Right cardiac atrium (tissue), 5 donors: ENCODE data around the gene BEST3. TPM values are rescaled to one million over a fixed set of nuclear protein-coding genes. Genes with fewer than 3 reads are reported as not detected.
"Not testable (repeated sequence)": the region's sequence is repeated elsewhere in the genome, so short reads cannot be mapped to it uniquely, and the experiment has no call there.

Source experiments
- ATAC-seq, 2 donors: fragments of 200-7000 bp; cut with Tn5 transposase; one replicate each; pipeline versions ENCODE4 v1.8.0 to v1.9.1; 2020; ENCODE audit warnings: moderate library complexity in 2 of 2, mild to moderate bottlenecking in 1 of 2
- DNase-seq, 3 donors: peaks; one replicate each; pipeline ENCODE4 v3.0.0-alpha.2; 2020
- H3K27ac ChIP-seq: one replicate; pipeline ENCODE4 v1.5.1; 2013; ENCODE audit warnings: mild to moderate bottlenecking, low read length, control low read depth, moderate library complexity
- H3K27me3 ChIP-seq: one replicate; pipeline ENCODE4 v1.6.1; 2013; ENCODE audit not compliant: control insufficient read depth, insufficient read depth
- H3K4me1 ChIP-seq: one replicate; pipeline ENCODE4 v1.6.1; 2013; ENCODE audit warnings: low read length; ENCODE audit not compliant: control insufficient read depth, insufficient read depth
- H3K4me3 ChIP-seq: one replicate; pipeline ENCODE4 v1.5.1; 2013; ENCODE audit warnings: low read length, control low read depth
- H3K9me3 ChIP-seq: one replicate; pipeline ENCODE4 v1.6.1; 2013; ENCODE audit warnings: low read length; ENCODE audit not compliant: control insufficient read depth
- WGBS: extraction: QIAGEN DNeasy Blood & Tissue Kit; methylation state at CpG from one replicate; pipeline ENCODE4 v1.1.7; 2013; 5-methylcytosine and 5-hydroxymethylcytosine counted together
- intact Hi-C, 4 donors: fragments of 100-400 bp; cut with DNase I; formaldehyde crosslinking; loops; one replicate each; pipeline versions ENCODE4 v1.11.0 to v1.14.0; 2022 to 2023
- polyA plus RNA-seq: library from polyadenylated mRNA; stranded (reverse); fragments of 200-250 nt; gene quantifications from one replicate; pipeline ENCODE4 v1.2.3, GENCODE V29; 2013
- total RNA-seq, 4 donors: library from RNA; stranded (reverse); fragmentation: NEBNext Ultra II Directional; extraction: Animal tissue kit (Norgen Biotek cat#: 25700); gene quantifications; one replicate each; pipeline ENCODE4 v1.2.1, GENCODE V29; 2021
- donor health status: healthy with polysubstance abuse.
- donor health status: DM: no; HTN: yes; CAD: no.
- donor health status: DM: no; HTN: no; CAD: no.
- donor health status: DM: no; HTN: yes; CAD: no; lungs with severe emphysema.
- donor health status: DM: yes; HTN: yes; CAD: no.

The BEST3 gene
- total and polyA plus RNA-seq, 5 donors, result 0.15 TPM; not detected in 4

- DNase-seq, result no peak
- intact Hi-C loops, result no loop called here
- Histone ChIP-seq H3K27me3 (no peaks in the 10 kb centered on the region), H3K4me3 (no peak overlapping the region), H3K27ac (no peak overlapping the region), H3K4me1 (no peaks in the 10 kb centered on the region), H3K9me3 (no peaks in the 10 kb centered on the region)
- ATAC-seq, result no peak
- WGBS, result 80% methylated on average over 4 of the region's 4 CpGs
Observed at GRCh38 chr12:69687390-69687789, 11.7 kb downstream of the BEST3 start.

DNA sequence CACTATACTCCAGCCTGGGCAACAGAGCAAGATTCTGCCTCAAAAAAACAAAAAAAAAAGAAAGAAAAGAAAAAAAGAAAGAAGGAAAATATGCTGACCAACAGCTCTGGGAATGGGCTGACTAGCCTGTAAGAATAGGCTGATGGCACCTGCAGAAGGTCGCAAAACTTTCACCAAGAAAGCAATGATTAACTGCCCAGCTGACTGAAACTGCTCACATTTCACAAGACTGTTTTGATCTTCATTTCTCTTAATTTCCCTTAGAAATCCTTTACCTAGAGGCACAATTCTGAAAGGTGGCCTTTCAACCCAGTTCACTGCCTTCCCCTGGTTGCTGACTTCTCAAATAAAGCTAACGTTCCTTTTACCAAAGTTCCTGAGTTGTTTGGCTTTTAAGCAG is 12.4 kb downstream of the BEST3 start:
- DNase-seq (no peak), ATAC-seq (no peak)
- H3K9me3 ChIP-seq, result no peaks in the 10 kb centered on the region
- intact Hi-C loops, result no loop called here
- H3K4me1 ChIP-seq, result no peaks in the 10 kb centered on the region
- H3K27ac ChIP-seq, result no peak overlapping the region
- no peaks in the 10 kb centered on the region for H3K27me3 ChIP-seq
- WGBS, result 85% methylated on average over 2 of the region's 2 CpGs
- H3K4me3 ChIP-seq, result no peak overlapping the region

GRCh38 chr12:69685810-69686209 is 13.3 kb downstream of the BEST3 start:
- no peak overlapping the region for H3K4me3 ChIP-seq
- no peaks in the 10 kb centered on the region for H3K27me3 ChIP-seq
- DNase-seq, result no peak
- peak; percentile 20 to 25 for ATAC-seq
- H3K27ac ChIP-seq, result no peak overlapping the region
- H3K4me1 ChIP-seq, result no peaks in the 10 kb centered on the region
- intact Hi-C loops, result no loop called here
- no peaks in the 10 kb centered on the region for H3K9me3 ChIP-seq
- 71% methylated on average over 2 of the region's 2 CpGs for WGBS

- 24% methylated on average over 2 of the region's 2 CpGs for WGBS
- intact Hi-C loops, result no loop called here
- DNase-seq (no peak), ATAC-seq (no peak)
- Histone ChIP-seq H3K9me3 (no peaks in the 10 kb centered on the region), H3K27me3 (no peaks in the 10 kb centered on the region), H3K27ac (no peak overlapping the region), H3K4me1 (no peaks in the 10 kb centered on the region), H3K4me3 (no peak overlapping the region)
Observed at GRCh38 chr12:69684466-69684865, 14.6 kb downstream of the BEST3 start.

GRCh38 chr12:69682110-69682755 is 16.9 kb downstream of the BEST3 start:
- 77% methylated on average over 2 of the region's 2 CpGs for WGBS

DNA sequence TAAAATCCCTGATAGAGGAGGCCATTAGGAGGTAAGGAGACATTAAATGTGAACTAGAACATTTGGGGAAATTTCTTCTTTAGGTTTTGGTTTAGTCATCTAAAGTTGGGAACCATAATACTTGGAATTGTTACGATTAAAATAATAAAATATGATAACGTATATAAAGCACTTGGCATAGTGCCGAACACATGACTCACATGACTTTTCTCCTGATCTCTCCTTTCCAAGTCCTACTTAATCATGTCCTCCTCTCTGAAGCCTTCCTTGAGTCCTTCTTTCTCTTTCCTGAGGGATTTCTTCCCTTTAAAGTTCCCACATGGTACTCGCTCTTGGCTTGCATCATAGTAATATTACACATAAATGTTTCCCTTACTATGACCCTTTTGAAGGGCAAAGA is 20.0 kb downstream of the BEST3 start:
- H3K27ac ChIP-seq, result no peak overlapping the region
- no peaks in the 10 kb centered on the region for H3K27me3 ChIP-seq
- ATAC-seq (no peak), DNase-seq (no peak)
- intact Hi-C loops, result no loop called here
- no peak overlapping the region for H3K4me3 ChIP-seq
- H3K9me3 ChIP-seq, result no peaks in the 10 kb centered on the region
- no peaks in the 10 kb centered on the region for H3K4me1 ChIP-seq
- 65% methylated on average over 4 of the region's 4 CpGs for WGBS

More at GRCh38 chr12:69682110-69682755, 16.9 kb downstream of the BEST3 start:
- ATAC-seq (no peak), DNase-seq (no peak)
- Histone ChIP-seq H3K4me3 (no peak overlapping the region), H3K27ac (no peak overlapping the region), H3K9me3 (no peaks in the 10 kb centered on the region), H3K27me3 (no peaks in the 10 kb centered on the region), H3K4me1 (no peaks in the 10 kb centered on the region)
- intact Hi-C loops, result no loop called here

DNA sequence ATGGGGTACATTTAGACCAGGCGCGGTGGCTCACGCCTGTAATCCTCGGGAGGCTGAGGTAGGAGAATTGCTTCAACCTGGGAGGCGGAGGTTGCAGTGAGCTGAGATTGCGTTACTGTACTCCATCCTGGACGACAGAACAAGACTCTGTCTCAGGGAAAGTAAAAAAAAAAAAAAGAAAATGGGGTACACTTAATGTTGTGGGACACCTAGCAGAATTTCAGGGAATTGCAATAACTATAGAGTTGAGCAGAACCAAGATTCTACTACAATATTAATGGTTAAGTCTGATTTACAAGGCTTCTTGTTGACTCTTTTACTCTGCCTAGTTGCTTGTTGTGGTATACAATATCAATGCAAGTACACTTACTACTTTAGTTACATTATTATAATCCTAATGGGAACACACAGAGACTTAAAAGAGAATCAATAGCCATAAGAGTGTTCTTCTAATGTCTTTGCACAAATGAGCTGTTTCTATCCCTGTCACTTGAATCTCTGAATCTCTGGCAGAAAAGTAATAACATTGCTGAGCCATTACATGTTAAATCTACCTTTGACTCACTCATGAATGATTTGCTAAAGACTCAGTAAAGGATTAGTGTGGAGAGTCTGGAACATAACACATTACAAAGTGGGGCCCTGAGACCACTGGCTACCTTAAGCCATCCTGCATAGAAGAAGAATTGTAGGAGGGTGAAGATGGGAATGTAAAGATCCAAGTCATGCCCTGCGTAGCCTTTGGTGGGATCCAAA is 22.7 kb downstream of the BEST3 start:
- H3K4me3 ChIP-seq, result no peak overlapping the region
- no peak overlapping the region for H3K27ac ChIP-seq
- no peaks in the 10 kb centered on the region for H3K9me3 ChIP-seq
- no peaks in the 10 kb centered on the region for H3K4me1 ChIP-seq
- DNase-seq (no peak), ATAC-seq (no peak)
- intact Hi-C loops, result no loop called here
- WGBS, result 91% methylated on average over 8 of the region's 8 CpGs
- H3K27me3 ChIP-seq, result no peaks in the 10 kb centered on the region

- ATAC-seq (no peak), DNase-seq (no peak)
- WGBS, result 68% methylated on average over 2 of the region's 2 CpGs
Observed at GRCh38 chr12:69672195-69672594, 26.9 kb downstream of the BEST3 start.

GRCh38 chr12:69671597-69671996 is 27.5 kb downstream of the BEST3 start:
- Histone ChIP-seq H3K4me1 (no peaks in the 10 kb centered on the region), H3K27ac (no peak overlapping the region), H3K4me3 (no peak overlapping the region), H3K9me3 (no peaks in the 10 kb centered on the region), H3K27me3 (no peaks in the 10 kb centered on the region)
- intact Hi-C loops, result no loop called here
- 81% methylated on average over 4 of the region's 4 CpGs for WGBS
- ATAC-seq (no peak), DNase-seq (no peak)

More at GRCh38 chr12:69672195-69672594, 26.9 kb downstream of the BEST3 start:
- no peak overlapping the region for H3K4me3 ChIP-seq
- intact Hi-C loops, result no loop called here
- no peaks in the 10 kb centered on the region for H3K4me1 ChIP-seq
- no peaks in the 10 kb centered on the region for H3K27me3 ChIP-seq
- no peaks in the 10 kb centered on the region for H3K9me3 ChIP-seq
- no peak overlapping the region for H3K27ac ChIP-seq

GRCh38 chr12:69666798-69667197 is 32.3 kb downstream of the BEST3 start:
- Histone ChIP-seq H3K27me3 (no peaks in the 10 kb centered on the region), H3K27ac (no peak overlapping the region), H3K4me1 (no peaks in the 10 kb centered on the region), H3K9me3 (no peaks in the 10 kb centered on the region), H3K4me3 (no peak overlapping the region)
- ATAC-seq (no peak), DNase-seq (no peak)
- 49% methylated on average over 2 of the region's 2 CpGs for WGBS
- intact Hi-C loops, result no loop called here

DNA sequence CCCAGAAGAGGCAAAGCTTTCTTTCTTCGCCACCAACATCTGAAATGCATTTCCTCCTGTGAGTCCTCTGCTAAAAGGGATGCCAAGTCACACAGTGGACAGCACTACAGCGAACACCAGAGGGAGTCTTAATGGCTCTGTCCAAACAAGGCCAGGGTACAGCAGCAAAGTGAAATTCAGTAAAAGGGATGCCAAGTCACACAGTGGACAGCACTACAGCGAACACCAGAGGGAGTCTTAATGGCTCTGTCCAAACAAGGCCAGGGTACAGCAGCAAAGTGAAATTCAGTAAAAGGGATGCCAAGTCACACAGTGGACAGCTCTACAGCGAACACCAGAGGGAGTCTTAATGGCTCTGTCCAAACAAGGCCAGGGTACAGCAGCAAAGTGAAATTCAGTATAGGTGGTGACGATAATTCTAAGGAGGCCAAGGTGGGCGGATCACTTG is 34.1 kb downstream of the BEST3 start:
- H3K27me3 ChIP-seq, intact Hi-C loops, H3K9me3 ChIP-seq, H3K4me1 ChIP-seq, H3K4me3 ChIP-seq, H3K27ac ChIP-seq, DNase-seq: not testable (repeated sequence)
- ATAC-seq, result peak; percentile 65 to 72
- WGBS, result 57% methylated on average over 6 of the region's 6 CpGs
